Measurements from ENCODE around the gene SMIM17.

The SMIM17 gene

GRCh38 chr19:56642711-56643459, at the start of gene SMIM17:
TSS of gene SMIM17 (plus strand) at chr19:56643159. CDS start at chr19:56645668, 2,509 bp downstream.
- no peak for DNase-seq

- no peak for DNase-seq
Measured at GRCh38 chr19:56594446-56594782, 48.5 kb upstream of the SMIM17 start.

DNA sequence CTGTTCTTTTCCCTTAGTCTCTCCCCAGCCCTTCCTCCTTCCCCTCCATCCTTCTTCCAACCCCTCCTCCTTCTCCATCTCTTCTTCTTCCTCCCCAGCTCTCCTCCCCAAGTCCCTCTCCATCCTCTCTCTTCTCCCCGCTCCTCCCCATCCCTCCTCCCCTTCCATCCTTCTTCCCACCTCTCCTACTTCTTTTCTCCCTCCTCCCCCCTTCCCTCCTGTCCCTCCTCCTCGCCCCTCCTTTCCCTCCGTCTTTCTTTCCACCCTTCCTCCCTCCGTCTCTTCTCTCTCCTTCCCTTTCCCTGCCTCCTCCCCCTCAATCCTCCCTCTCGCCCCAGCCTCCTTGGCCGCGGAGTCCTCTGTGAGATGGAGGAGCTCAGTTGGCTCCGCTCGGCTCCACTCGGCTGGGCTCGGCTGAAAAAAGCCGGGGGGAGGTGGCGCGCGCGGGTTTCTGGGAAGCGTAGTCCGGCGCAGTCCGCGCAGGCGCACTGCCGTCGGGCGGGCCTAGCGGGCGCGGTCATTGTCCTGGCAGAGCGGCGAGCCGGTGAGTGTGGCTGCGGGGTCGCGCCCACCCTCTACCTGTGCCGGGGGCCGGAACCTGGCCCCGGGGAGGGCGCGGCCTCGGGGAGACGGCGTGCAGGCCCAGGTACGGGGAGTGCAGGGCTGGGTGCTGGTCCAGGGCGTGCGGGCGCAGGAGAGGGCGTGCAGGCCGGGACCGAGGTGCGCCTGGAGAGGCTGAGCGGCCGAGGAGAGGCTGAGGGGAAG, 48.0 kb upstream of the SMIM17 start, which contains the start of gene ZNF71:
Gene ZNF71 (plus strand): TSS at position 520 of the 765 bp plus-strand sequence. CDS start 6,257 bp downstream, outside the sequence.
- peak; percentile 20 for DNase-seq

GRCh38 chr19:56595548-56595899, 47.4 kb upstream of the SMIM17 start:
- DNase-seq, result no peak

DNA sequence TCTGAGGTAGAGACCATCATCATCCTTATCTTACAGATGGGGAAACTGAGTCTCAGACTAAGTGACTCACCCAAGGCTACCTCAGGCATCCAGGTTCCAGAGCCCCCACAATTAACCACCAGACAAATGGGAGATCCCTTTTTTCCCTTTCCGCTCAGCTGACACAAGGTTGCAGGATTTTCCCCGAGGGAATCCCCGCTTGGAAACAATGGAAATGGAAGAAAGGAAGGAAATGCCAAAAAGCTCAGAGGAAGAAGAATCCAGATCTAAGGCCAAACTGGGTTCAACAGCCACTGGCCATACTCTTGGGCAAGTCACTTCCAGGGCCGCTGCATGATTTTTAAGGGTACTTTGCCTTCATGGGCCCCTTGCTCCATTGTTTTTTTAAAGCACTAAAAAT, 46.3 kb upstream of the SMIM17 start:
- DNase-seq, result no peak

DNA sequence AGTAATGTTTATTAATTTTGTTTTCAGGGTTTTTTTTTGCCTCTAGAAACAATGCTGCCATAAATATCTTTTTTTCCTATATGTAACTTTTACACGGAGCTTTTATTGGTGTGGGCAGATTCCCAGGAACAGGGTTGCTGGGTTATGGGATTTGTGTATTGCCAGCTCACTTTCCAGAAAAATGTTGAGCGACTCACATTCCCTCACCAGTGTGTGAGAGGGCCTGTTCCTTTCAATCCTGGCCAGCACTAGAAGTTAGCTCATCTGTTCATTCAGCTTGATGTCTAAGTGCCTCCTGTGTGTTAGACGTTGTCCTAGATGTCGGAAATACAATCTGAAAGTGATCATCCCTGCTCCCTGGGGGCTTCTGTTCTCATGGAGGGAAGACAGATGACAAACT, 45.3 kb upstream of the SMIM17 start:
- DNase-seq, result no peak

GRCh38 chr19:56601375-56601774, 41.6 kb upstream of the SMIM17 start:
- no peak for DNase-seq

- no peak for DNase-seq
Measured at GRCh38 chr19:56603829-56604228, 39.1 kb upstream of the SMIM17 start.

- no peak for DNase-seq
Measured at GRCh38 chr19:56608274-56608964, 34.5 kb upstream of the SMIM17 start.

- DNase-seq, result no peak
Measured at GRCh38 chr19:56611288-56611687, 31.7 kb upstream of the SMIM17 start.

DNA sequence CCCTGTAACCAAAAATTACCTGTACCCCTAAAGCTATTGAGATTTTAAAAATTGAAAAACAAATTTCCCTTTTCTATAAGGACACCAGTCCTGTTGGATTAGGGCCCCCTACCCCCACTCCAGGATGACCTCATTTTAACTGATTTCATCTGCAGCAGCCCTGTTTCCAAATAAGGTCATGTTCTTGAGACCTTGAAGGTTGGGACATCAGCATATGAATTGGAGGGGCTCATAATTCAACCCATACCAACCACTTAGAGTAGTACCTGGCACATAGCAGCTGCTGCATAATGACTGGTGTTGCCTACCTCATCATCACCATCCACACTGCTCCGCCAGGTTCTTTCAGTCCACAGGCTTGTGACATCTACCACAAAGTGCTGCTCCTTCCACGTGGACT, 30.2 kb upstream of the SMIM17 start:
- no peak for DNase-seq

GRCh38 chr19:56613639-56614038, 29.3 kb upstream of the SMIM17 start:
- no peak for DNase-seq

DNA sequence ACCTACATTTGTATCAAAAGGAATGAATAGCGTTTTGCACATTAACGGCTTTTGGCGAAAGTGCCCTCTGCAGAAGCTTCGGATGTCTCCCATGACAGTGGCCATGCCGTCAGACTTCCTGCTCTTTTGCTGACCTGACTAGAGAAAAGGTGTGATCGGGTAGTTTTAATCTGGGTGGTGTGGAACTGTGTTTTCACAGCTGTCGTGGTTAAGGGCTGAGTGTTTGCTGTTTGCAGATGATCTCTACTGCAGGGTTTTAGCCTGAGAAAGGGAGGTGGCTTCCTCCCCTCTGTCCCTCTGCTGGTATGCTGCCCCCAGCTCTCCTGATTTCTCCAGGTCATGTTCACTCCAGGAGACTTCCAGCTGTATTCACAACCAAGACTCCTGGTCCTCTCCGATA, 25.4 kb upstream of the SMIM17 start:
- no peak for DNase-seq

- DNase-seq, result no peak
Measured at GRCh38 chr19:56619121-56619520, 23.8 kb upstream of the SMIM17 start.

DNA sequence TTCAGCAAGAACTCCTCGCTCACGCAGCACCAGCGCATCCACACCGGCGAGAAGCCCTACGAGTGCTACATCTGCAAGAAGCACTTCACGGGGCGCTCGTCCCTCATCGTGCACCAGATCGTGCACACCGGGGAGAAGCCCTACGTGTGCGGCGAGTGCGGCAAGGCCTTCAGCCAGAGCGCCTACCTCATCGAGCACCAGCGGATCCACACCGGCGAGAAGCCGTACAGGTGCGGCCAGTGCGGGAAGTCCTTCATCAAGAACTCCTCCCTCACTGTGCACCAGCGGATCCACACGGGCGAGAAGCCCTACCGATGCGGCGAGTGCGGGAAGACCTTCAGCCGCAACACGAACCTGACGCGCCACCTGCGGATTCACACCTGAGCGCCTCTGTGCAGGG, 20.6 kb upstream of the SMIM17 start:
- no peak for DNase-seq

GRCh38 chr19:56623006-56623405, 20.0 kb upstream of the SMIM17 start:
- no peak for DNase-seq

GRCh38 chr19:56625708-56626107, 17.3 kb upstream of the SMIM17 start:
- DNase-seq, result no peak

GRCh38 chr19:56633021-56633420, 9.9 kb upstream of the SMIM17 start:
- DNase-seq, result no peak

DNA sequence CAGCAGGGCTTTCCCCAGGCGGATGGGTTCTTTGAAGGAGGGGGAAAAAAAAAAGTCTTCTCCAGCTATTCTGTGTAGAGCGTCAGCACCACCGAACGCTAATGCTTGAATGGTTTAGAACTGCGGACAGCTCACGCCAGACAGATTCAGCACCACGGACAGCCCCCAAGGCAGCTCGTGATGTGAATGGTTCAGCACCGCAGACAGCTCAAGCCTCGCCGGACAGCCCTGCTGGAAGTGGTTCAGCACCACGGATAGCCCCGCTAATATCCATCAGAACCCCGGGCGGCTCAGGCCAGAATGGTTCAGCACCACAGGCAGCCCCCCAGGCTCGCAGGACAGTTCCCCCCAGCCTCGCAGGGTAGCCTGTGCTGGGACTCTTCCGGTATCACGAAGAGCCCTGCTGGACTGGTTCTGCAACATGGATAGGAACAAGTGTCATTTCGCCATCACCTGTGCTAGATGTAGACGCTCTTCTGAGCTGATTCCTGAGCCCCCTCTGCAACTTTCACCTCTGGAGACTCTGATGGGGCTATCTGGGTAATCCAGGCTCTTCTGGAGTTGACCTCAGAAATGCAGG, 4.9 kb upstream of the SMIM17 start:
- no peak for DNase-seq

DNA sequence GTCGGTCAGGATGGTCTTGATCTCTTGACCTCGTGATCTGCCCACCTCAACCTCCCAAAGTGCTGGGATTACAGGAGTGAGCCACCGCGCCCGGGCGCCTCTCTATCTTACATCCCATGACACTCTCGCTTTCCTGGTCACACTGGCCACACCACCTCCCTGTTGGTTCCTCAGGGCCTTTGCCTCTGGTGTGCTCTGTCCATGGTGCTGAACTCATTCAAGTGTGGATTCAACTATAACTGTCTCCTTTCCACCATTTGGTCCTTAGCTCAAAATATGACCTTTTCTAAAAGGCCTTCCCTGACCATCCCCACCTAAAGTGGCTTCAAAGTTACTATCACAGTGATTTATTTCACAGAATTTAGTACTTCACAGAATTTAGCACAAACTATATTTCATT, 3.7 kb upstream of the SMIM17 start:
- no peak for DNase-seq

DNA sequence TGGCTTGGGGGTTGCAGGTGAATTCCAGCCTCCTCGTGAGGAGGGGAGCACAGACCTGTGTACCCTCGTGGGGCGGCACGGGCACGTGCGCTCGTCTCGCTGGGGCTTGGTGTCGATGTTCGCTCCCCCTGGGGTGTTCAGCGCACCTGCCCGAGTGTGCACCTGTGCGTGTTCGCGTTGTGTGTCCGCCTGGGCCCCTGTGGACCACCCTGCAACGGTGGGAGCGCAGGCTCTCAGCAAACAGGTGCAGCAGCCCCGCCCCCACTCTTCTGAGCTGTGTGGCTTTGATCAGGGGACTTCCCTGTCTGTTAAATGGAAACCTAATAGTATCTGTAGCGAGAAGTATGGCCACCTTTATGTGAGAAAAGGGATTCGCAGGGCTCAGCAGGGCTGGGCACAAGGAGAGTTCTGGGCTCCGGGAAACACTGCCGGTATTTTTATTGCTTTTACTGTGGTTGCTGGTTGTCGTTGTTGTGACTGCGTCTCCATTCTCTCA, 549 bp downstream of the SMIM17 start:
- no peak for DNase-seq

GRCh38 chr19:56654151-56654550, 11.2 kb downstream of the SMIM17 start:
- DNase-seq, result no peak

DNA sequence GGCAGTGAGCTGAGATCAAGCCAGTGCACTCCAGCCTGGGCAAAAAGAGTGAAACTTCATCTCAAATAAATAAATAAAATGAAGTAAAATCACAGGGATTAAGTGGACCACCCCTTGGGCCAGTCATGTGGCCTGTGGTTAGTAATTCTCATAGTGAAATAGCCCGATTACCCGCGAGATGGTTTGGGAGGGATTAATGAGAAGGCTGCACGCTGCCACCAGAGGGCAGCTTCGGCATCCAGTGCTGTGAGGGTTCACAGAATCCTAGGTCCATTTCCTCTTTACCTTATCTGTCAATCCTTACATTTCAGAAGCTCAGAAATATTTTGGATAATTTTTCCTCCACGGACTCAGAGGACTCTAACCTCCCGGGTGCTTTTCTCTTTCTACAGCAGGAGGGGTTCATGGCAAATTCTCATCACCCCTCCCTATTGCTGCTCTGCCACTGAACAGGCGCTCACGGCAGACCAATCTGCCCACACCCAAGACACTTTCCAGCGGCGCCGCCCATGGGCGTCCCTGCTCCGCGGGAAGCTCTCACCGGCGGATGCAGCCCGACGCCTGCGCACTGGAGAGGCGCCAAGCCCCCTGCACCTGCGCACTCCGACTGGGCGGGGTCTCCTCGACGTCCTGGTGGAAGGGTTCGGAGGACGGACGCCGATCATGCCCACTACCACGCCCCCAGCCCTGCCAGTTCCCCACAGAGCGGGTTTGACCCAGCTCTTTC, 17.6 kb downstream of the SMIM17 start:
- DNase-seq, result no peak
